Measurements from ENCODE around the gene TMEM119.

DNA sequence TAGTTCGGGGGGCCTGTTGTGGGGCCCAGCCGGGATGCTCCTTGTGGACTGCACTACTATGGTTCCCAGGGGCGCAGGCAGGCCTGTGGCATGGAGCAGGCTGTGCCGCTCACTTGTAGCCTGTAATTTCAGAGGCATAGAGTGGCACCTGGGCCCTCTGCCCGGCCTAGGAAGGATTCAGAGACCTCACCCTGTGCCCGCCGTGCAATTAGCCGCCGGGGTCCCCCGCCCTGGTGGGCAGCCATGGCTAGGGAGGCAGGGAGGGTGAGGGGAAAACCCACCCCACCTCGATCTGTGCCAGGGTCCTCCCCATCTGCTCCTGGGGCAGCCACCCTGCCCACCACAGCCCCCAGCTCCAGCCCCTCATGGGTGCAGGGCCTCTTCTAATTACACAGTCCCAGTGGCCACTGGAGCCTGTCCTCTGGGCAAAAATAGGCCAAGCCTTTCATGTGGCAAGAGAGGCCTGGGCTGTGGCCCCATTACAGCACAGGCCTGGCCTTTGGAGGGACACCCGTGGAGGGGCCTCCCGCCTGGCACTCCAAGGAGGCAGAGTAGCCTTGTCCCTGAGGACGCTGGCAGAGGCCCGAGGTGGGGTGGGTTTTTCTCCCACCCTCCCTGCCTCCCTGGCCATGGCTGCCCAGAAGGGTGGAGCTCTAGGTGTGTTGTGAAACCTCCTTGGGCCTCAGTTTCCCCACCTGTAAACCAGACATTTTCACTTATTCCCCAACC lies 5.3 kb upstream of the TMEM119 start:
- TF ChIP-seq, protein P1, sequence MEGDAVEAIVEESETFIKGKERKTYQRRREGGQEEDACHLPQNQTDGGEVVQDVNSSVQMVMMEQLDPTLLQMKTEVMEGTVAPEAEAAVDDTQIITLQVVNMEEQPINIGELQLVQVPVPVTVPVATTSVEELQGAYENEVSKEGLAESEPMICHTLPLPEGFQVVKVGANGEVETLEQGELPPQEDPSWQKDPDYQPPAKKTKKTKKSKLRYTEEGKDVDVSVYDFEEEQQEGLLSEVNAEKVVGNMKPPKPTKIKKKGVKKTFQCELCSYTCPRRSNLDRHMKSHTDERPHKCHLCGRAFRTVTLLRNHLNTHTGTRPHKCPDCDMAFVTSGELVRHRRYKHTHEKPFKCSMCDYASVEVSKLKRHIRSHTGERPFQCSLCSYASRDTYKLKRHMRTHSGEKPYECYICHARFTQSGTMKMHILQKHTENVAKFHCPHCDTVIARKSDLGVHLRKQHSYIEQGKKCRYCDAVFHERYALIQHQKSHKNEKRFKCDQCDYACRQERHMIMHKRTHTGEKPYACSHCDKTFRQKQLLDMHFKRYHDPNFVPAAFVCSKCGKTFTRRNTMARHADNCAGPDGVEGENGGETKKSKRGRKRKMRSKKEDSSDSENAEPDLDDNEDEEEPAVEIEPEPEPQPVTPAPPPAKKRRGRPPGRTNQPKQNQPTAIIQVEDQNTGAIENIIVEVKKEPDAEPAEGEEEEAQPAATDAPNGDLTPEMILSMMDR (IDR thresholded peaks at IDR 0.05), result no peak
- no peak for TF ChIP-seq EP300 (IDR thresholded peaks at IDR 0.05)

Data from tibial nerve (tissue), 4 donors.